NCI-H524 treated with DMSO at 0.1 percent for 48 hours (cell line): ENCODE measurements around the gene INSIG2.

Experiments used
- DNase-seq: peaks from one replicate; lab custom pipeline; 2025; lab: John Stamatoyannopoulos, UW

INSIG2 gene

DNA sequence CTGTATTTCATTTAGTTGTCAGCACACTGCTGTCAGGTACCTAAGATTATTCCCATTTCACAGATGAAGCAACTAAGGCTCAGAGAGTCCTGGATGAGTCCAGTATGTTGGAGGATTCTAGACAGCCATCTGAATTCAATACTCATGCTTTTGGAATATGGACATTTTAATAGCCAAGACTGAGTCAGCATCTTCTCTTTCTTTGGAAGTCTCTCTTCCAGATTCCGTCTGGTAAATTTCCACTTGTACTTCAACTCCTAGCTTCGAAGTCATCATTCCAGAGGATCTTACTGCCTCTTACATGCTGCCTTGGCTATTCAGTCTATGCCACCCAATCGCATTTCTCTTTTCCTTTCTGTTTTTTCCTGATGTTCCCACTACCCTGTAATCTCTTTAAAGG is 40.6 kb downstream of the INSIG2 start:
- DNase-seq: no peak

GRCh38 chr2:118130385-118130784 is 42.1 kb downstream of the INSIG2 start:
- no peak for DNase-seq

DNA sequence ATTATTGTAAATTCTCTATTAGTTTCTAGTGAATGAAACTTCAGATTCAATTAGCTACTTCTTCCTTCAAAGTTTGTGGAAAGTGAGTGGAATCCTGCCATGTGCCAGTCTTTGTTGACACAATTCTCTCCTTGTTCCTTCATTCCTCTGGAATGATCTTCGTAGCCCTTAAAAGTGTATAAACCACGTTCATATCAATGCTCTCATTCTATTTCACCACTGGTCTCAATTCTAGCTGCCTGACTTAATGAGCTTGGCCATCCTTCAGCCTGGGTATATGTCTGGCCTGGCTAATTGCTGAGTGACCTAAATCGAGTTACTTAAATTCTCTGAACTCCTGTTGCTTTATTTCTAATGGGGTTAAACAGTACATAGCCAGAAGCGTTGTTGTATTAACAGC is 43.5 kb downstream of the INSIG2 start:
- no peak for DNase-seq

DNA sequence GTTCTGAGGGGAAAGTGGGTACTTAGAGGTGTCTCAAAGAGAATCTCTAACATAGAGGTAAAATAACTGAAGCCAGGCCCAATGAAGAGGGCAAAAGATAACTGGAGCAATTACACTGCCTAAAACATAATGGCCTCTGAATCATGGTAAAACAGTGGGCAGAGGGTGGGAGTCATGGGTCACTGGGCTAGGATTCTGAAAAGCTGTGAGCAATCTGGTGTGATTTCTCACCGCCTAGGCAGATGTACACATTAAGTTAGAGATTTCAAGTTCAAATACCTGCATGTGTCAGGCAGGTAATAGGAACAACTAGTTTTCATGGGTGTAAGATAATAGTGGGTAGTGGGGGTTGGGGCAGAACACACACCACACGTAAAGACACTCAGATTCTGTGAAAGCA is 45.6 kb downstream of the INSIG2 start:
- no peak for DNase-seq

- peak; percentile 14 for DNase-seq
Observed at GRCh38 chr2:118134650-118135049, 46.4 kb downstream of the INSIG2 start.

GRCh38 chr2:118145207-118145606 is 56.9 kb downstream of the INSIG2 start:
- DNase-seq: no peak

- DNase-seq: no peak
Observed at GRCh38 chr2:118145806-118146205, 57.5 kb downstream of the INSIG2 start.

- DNase-seq: no peak
Observed at GRCh38 chr2:118146315-118147283, 58.3 kb downstream of the INSIG2 start.

- no peak for DNase-seq
Observed at GRCh38 chr2:118148133-118148532, 59.9 kb downstream of the INSIG2 start.

DNA sequence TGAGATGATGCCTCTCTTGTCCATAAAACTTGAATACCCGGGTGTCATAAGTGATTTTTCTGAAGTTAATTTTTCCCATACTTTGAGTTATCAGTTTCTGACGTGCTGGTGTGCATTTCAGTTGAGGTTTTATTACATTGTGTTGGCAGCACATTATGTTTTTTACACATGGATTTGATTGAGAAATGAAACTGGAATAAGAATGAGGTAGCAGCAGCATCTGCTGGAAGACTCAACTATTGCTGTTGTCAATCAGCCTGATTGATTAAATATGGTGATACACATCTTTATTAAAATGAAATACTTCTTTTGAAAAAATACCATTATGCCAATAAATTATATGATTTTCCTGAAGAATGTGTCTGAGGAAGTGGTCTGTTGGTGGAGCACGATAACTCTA is 60.5 kb downstream of the INSIG2 start:
- no peak for DNase-seq

GRCh38 chr2:118150294-118150693 is 62.0 kb downstream of the INSIG2 start:
- DNase-seq: no peak

GRCh38 chr2:118151831-118152230 is 63.6 kb downstream of the INSIG2 start:
- DNase-seq: no peak

GRCh38 chr2:118153433-118153832 is 65.2 kb downstream of the INSIG2 start:
- peak; percentile 1 for DNase-seq

DNA sequence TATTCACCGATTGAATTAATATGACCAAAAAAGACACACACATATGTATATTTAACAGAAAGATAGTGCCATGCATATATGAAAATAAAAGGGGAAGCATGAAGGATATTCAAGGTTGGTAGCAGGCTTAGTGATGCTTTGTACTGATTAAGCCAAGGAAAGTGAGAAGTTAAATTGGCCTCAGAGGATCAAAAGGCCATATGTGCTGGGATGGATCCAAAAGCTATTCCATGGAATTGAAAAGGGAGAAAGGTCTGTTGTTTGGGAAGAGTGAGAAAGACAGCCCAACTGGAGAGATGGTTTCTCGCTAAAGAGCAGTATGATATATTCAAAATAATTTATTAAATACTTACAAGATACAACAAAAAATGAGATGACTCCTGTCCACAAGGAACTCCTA is 65.9 kb downstream of the INSIG2 start:
- DNase-seq: peak; percentile 83
